Omental fat pad (tissue), 4 donors: ENCODE data around the gene ZNF664. TPM values are rescaled to one million over a fixed set of nuclear protein-coding genes. Genes with fewer than 3 reads are reported as not detected.

Experiments
- ATAC-seq: fragments of 150-250 bp; one replicate; pipeline ENCODE4 v1.9.1; 2016; ENCODE audit warnings: mild to moderate bottlenecking, moderate library complexity; ENCODE audit not compliant: low FRiP score
- DNase-seq: peaks from one replicate; pipeline ENCODE4 v3.0.0-alpha.2; 2019; ENCODE audit warnings: low spot score
- total RNA-seq, 4 donors: library from RNA; depleted of rRNA; stranded (reverse); fragments of >200 nt; gene quantifications; one replicate each; pipeline ENCODE4 v1.1.0, GENCODE V29; 2016
- TF ChIP-seq, protein P1 (sequence below), 3 donors: fragments of 450-650 bp; IDR thresholded peaks; one replicate each; pipeline ENCODE4 v1.5.1; 2016 to 2017; ENCODE audit warnings: antibody characterized with exemption in 3 of 3, mild to moderate bottlenecking in 3 of 3, moderate library complexity in 2 of 3

Gene ZNF664
- total RNA-seq, 4 donors from 2014 or later = 61.8 to 96.0 (median 71.5) TPM

DNA sequence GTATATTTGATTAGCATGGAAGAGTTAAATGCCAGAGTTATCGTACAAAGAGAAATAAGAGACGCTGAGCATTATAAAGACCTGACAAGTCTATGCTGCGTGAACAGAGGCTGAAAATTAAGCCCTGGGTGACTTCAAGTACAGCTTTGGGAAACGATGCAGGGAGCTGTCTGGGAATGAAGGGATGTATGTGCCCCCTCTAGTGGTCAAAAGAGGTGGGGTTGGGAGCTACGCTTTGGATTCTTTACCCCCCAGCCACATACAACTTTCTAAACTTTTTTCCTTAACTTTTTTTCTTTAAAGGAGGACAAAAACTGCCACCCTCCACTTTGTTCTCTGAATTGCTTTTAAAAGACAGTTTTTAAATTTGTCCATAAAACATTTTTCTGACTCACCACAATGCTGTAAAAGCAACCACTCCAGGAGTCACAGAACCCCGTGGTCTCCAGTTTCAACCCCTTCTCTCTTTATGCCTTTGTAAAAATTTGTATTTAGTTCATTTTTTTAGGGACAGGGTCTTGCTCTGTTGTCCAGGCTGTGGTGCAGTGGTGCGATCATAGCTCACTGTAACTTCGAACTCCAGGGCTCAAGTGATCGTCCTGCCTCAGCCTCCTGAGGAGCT lies 59.4 kb downstream of the ZNF664 start:
- peak; percentile 56 for ATAC-seq
- DNase-seq = no peak
- TF ChIP-seq, protein P1, sequence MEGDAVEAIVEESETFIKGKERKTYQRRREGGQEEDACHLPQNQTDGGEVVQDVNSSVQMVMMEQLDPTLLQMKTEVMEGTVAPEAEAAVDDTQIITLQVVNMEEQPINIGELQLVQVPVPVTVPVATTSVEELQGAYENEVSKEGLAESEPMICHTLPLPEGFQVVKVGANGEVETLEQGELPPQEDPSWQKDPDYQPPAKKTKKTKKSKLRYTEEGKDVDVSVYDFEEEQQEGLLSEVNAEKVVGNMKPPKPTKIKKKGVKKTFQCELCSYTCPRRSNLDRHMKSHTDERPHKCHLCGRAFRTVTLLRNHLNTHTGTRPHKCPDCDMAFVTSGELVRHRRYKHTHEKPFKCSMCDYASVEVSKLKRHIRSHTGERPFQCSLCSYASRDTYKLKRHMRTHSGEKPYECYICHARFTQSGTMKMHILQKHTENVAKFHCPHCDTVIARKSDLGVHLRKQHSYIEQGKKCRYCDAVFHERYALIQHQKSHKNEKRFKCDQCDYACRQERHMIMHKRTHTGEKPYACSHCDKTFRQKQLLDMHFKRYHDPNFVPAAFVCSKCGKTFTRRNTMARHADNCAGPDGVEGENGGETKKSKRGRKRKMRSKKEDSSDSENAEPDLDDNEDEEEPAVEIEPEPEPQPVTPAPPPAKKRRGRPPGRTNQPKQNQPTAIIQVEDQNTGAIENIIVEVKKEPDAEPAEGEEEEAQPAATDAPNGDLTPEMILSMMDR (IDR thresholded peaks at IDR 0.05) = peak in 1 of 3 donors; percentile 74

DNA sequence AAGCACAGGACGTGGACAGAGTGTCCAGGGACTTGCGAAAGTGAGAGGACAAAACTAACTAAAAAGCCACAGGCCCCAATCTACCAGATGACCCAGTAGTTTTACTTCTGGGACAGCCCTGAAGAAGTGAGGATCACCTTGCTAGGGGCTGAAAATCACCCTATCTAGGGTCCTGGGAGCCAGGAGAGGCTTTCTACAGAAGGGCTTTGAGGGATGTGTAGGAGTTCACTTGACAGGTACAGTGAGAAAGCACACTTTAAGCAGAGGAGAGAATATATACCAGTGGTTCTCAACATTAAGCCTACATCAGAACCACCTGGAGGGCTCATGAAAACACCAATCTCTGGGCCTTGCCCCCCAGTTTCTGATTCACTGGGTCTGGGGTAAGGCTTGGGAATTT lies 60.8 kb downstream of the ZNF664 start:
- DNase-seq (no peak), ATAC-seq (no peak)
- TF ChIP-seq, protein P1 (IDR thresholded peaks at IDR 0.05) = no peak

DNA sequence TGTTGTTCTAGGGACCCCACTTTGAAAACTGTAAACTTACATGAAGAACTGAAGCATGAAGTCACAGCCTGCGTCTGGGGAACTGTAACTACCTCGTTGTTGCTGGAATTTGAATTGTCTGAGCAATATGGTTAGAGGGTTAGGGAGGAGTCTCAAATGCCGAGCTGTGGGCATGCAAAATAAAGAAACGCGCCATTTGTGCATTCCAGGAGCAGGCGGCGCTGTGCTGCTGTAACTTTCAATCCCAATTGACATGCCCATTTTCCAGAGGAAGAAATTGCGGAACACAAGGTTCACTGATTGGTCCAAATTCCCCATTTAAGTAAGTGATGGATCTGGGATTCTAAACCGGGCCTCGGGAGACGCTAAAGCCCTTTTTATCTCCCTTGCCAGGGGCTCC lies 61.3 kb downstream of the ZNF664 start:
- TF ChIP-seq, protein P1 (IDR thresholded peaks at IDR 0.05) = no peak
- ATAC-seq = no peak

DNA sequence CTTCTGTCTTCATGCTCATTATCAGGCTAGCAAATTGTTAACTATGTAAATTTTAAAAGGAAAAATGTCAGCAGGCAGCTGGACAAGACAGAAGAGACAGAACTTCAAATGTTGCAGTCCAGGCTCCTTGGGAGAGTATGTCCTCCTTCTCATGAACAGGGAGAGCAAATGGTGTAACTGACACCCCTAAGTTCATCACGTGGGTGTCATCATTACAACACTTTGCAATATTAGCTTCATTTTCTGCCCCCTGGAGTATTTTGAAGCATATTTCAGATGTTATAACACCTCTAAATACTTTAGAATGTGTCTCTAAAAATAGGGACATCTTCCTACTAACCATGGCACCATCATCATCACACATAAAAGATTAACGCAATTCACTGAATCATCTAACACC lies 62.1 kb downstream of the ZNF664 start:
- ATAC-seq (no peak), DNase-seq (no peak)
- TF ChIP-seq, protein P1 (IDR thresholded peaks at IDR 0.05) = no peak

More for the DNA sequence above, 61.3 kb downstream of the ZNF664 start:
- DNase-seq = no peak

DNA sequence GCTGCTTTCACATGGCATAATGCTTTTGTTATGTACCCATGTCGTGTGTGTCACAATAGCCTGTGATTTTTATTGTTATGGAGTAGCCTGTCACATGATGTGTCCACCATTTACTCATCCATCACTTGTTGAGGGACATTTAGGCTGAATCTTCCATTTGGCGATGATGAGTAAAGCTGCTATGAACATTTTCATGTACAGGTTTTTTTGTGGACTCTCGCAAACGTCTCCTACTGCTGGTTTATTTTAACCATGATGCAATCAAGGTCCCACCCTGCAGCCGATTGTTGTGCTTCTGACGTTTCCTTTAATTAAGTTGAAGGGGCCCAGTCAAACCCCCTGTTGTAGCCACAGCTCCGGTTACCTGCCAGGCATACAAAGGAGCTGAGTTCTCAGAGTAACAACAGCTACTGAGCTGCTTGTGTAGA lies 63.2 kb downstream of the ZNF664 start:
- TF ChIP-seq, protein P1 (IDR thresholded peaks at IDR 0.05) = no peak
- DNase-seq (no peak), ATAC-seq (no peak)

DNA sequence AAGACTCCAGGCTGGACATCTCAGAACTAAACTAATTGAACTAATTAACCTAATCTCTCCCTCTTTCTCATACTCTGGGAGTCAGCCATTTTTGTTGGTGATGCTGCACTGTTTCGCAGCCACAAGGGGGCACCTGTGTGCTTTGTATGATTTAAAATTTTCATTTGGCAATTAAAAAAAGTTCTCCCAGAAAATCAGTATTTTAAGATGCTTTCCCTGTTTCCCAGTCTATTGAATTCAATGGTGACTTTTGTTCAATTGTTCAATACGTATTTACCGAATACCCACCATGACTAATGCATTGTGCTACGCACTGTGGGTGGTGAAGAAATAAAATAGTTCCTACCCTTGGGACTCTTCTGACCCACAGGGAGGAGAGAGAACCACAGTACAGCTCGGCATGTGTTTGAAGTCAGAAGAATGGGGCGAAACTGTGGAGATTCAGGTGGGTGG lies 63.7 kb downstream of the ZNF664 start:
- TF ChIP-seq, protein P1 (IDR thresholded peaks at IDR 0.05) = peak in 2 of 3 donors; percentile 30 to 34

DNA sequence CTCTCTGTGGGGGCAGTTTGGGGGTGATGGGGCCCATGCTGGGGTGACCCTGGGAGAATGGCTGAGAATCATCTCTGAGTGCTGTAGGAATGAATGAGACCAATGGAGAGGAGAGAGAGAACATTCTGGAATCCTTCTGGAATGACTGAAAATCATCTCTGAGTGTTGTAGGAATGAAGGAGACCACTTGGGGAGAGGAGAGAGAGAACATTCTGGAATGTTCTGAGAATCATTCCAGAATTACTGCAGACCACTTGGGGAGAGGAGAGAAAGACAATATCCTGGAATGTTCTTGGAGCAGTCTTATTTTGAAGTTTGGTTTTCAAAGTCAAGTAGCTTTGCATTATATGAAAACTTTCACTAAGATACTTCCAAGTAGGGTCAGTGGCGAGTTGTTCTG lies 64.3 kb downstream of the ZNF664 start:
- TF ChIP-seq, protein P1 (IDR thresholded peaks at IDR 0.05) = no peak
- DNase-seq (no peak), ATAC-seq (no peak)

More for the DNA sequence above, 63.7 kb downstream of the ZNF664 start:
- DNase-seq = no peak
- ATAC-seq = peak; percentile 49
